Activated B cell treated with CpG ODN at 0.5 μM for 24 hours (primary cell): ENCODE measurements around the gene ASB5. TPM values are rescaled to one million over a fixed set of nuclear protein-coding genes. Genes with fewer than 3 reads are reported as not detected.
"Not testable (repeated sequence)": the region's sequence is repeated elsewhere in the genome, so short reads cannot be mapped to it uniquely, and the experiment has no call there.

Experiments used
- ATAC-seq: fragments of 200-7000 bp; cut with Tn5 transposase; one replicate; pipeline ENCODE4 v1.10.0; 2021; ENCODE audit warnings: low read depth, mild to moderate bottlenecking, moderate library complexity
- CTCF ChIA-PET: fragments of 350-600 bp; sonication (Branson Sonifier 250); formaldehyde crosslinking; loops from one replicate; lab custom pipeline; 2021; ENCODE audit warnings: antibody characterized with exemption; lab: Charles Lee
- POLR2A ChIA-PET: fragments of 350-600 bp; sonication (Branson Sonifier 250); formaldehyde crosslinking; loops from one replicate; lab custom pipeline; 2021; ENCODE audit warnings: antibody characterized with exemption; lab: Charles Lee
- DNase-seq: peaks from one replicate; pipeline ENCODE4 v3.0.0; 2022
- H3K27ac Mint-ChIP-seq: one replicate; pipeline ENCODE4 v1.8.0; 2020; ENCODE audit warnings: mixed read lengths
- H3K27me3 Mint-ChIP-seq: one replicate; pipeline ENCODE4 v1.8.0; 2021; ENCODE audit warnings: mixed read lengths
- H3K36me3 Mint-ChIP-seq: one replicate; pipeline ENCODE4 v1.8.0; 2021; ENCODE audit warnings: low read depth, mixed read lengths
- H3K4me1 Mint-ChIP-seq: one replicate; pipeline ENCODE4 v1.8.0; 2021; ENCODE audit warnings: mixed read lengths
- H3K4me3 Mint-ChIP-seq: one replicate; pipeline ENCODE4 v1.8.0; 2020; ENCODE audit warnings: mild to moderate bottlenecking, mixed read lengths
- H3K9me3 Mint-ChIP-seq: one replicate; pipeline ENCODE4 v1.8.0; 2020; ENCODE audit warnings: mixed read lengths
- CTCF ChIP-seq: fragments of 200-600 bp; IDR thresholded peaks from one replicate; pipeline ENCODE4 v1.8.0; 2022; ENCODE audit warnings: antibody characterized with exemption, mild to moderate bottlenecking
- intact Hi-C: fragments of 100-400 bp; cut with micrococcal nuclease; formaldehyde crosslinking; loops from one replicate; pipeline ENCODE4 v1.15.1; 2024
- total RNA-seq: library from RNA; stranded (reverse); gene quantifications from 2 replicates; pipeline ENCODE4 v1.2.3, GENCODE V29; 2022

The ASB5 gene
- total RNA-seq, 1 donor from 2014 or later, result not detected

GRCh38 chr4:176229645-176230044 lies 39.4 kb downstream of the ASB5 start:
- TF ChIP-seq CTCF, result no peak
- intact Hi-C loops, result no loop called here
- H3K36me3 Mint-ChIP-seq, result no peaks in the 10 kb centered on the region
- no peaks in the 10 kb centered on the region for H3K9me3 Mint-ChIP-seq
- CTCF ChIA-PET, result no interaction called here
- ATAC-seq, result no peak
- H3K4me3 Mint-ChIP-seq, result no peak overlapping the region
- no peak overlapping the region for H3K27ac Mint-ChIP-seq
- DNase-seq, result no peak
- POLR2A ChIA-PET, result no interaction called here
- no peaks in the 10 kb centered on the region for H3K4me1 Mint-ChIP-seq
- peaks cover 20% of the 10 kb centered on the region for H3K27me3 Mint-ChIP-seq

- Mint-ChIP-seq H3K27me3 (peaks cover 15% of the 10 kb centered on the region), H3K27ac (no peak overlapping the region), H3K4me1 (no peaks in the 10 kb centered on the region), H3K4me3 (no peak overlapping the region), H3K9me3 (no peaks in the 10 kb centered on the region), H3K36me3 (no peaks in the 10 kb centered on the region)
- ChIA-PET POLR2A (no interaction called here), CTCF (no interaction called here)
- ATAC-seq (no peak), DNase-seq (no peak)
- TF ChIP-seq CTCF, result no peak
- intact Hi-C loops, result no loop called here
Measured at GRCh38 chr4:176226736-176227135, 42.3 kb downstream of the ASB5 start.

GRCh38 chr4:176223561-176223960 lies 45.5 kb downstream of the ASB5 start:
- H3K36me3 Mint-ChIP-seq, result no peaks in the 10 kb centered on the region
- ChIA-PET CTCF (no interaction called here), POLR2A (no interaction called here)
- peaks cover 12% of the 10 kb centered on the region for H3K27me3 Mint-ChIP-seq
- no peaks in the 10 kb centered on the region for H3K4me1 Mint-ChIP-seq
- ATAC-seq, result no peak
- H3K4me3 Mint-ChIP-seq, result no peak overlapping the region
- no peak overlapping the region for H3K27ac Mint-ChIP-seq
- TF ChIP-seq CTCF, result no peak
- H3K9me3 Mint-ChIP-seq, result no peaks in the 10 kb centered on the region
- no peak for DNase-seq
- intact Hi-C loops, result no loop called here

GRCh38 chr4:176222149-176222548 lies 46.9 kb downstream of the ASB5 start:
- DNase-seq (no peak), ATAC-seq (no peak)
- Mint-ChIP-seq H3K9me3 (no peaks in the 10 kb centered on the region), H3K4me3 (no peak overlapping the region), H3K27ac (no peak overlapping the region), H3K4me1 (no peaks in the 10 kb centered on the region), H3K36me3 (no peaks in the 10 kb centered on the region), H3K27me3 (peaks cover 9% of the 10 kb centered on the region)
- ChIA-PET CTCF (no interaction called here), POLR2A (no interaction called here)
- intact Hi-C loops, result no loop called here
- no peak for TF ChIP-seq CTCF

- ChIA-PET POLR2A (no interaction called here), CTCF (interaction anchor here (0.6 kb wide), 1 partner anchor 182 kb away, joined by 3 read pairs; no protein-coding TSS in a partner anchor)
- H3K36me3 Mint-ChIP-seq, result no peaks in the 10 kb centered on the region
- no peaks in the 10 kb centered on the region for H3K4me1 Mint-ChIP-seq
- H3K27me3 Mint-ChIP-seq, result peaks cover 4% of the 10 kb centered on the region
- DNase-seq (no peak), ATAC-seq (no peak)
- TF ChIP-seq CTCF, result no peak
- H3K9me3 Mint-ChIP-seq, result peaks cover 2% of the 10 kb centered on the region
- H3K27ac Mint-ChIP-seq, result no peak overlapping the region
- intact Hi-C loops, result loop anchor here (5.0 kb wide), 1 partner anchor 270 kb away; no protein-coding TSS in a partner anchor
- H3K4me3 Mint-ChIP-seq, result no peak overlapping the region
Measured at GRCh38 chr4:176217510-176217909, 51.5 kb downstream of the ASB5 start.

GRCh38 chr4:176212351-176212750 lies 56.7 kb downstream of the ASB5 start:
- CTCF ChIA-PET, result interaction anchor here (0.6 kb wide), 1 partner anchor 261 kb away, joined by 4 read pairs; no protein-coding TSS in a partner anchor
- H3K4me1 Mint-ChIP-seq, H3K4me3 Mint-ChIP-seq, H3K27ac Mint-ChIP-seq, ATAC-seq, DNase-seq, H3K9me3 Mint-ChIP-seq, intact Hi-C loops, H3K36me3 Mint-ChIP-seq: not testable (repeated sequence)
- POLR2A ChIA-PET, result interaction anchor here (0.5 kb wide), 1 partner anchor 1258 kb away, joined by 3 read pairs; no protein-coding TSS in a partner anchor
- peaks cover 15% of the 10 kb centered on the region for H3K27me3 Mint-ChIP-seq
